Aorta (tissue), 5 donors: ENCODE data around the gene ASXL1. TPM values are rescaled to one million over a fixed set of nuclear protein-coding genes. Genes with fewer than 3 reads are reported as not detected.

Experiments used
- ATAC-seq: fragments of 200-7000 bp; cut with Tn5 transposase; one replicate; pipeline ENCODE4 v1.9.1; 2022; ENCODE audit warnings: moderate library complexity; ENCODE audit not compliant: low FRiP score
- DNase-seq, 2 donors: peaks; one replicate each; pipeline ENCODE4 v3.0.0-alpha.2; 2020
- H3K27ac ChIP-seq, 2 donors: one replicate each; pipeline ENCODE4 v1.5.1; 2013; ENCODE audit warnings: low read length in 2 of 2, mild to moderate bottlenecking in 2 of 2, moderate library complexity in 2 of 2, control low read depth in 1 of 2, inconsistent platforms in 1 of 2, low read depth in 1 of 2
- H3K27me3 ChIP-seq, 2 donors: one replicate each; pipeline ENCODE4 v1.6.1; 2013; ENCODE audit warnings: control low read depth in 1 of 2, low read length in 1 of 2, mild to moderate bottlenecking in 1 of 2, moderate library complexity in 1 of 2; ENCODE audit not compliant: insufficient read depth in 2 of 2, control insufficient read depth in 1 of 2
- H3K36me3 ChIP-seq, 2 donors: one replicate each; pipeline ENCODE4 v1.6.1; 2013; ENCODE audit warnings: control low read depth in 1 of 2, low read length in 1 of 2, mild to moderate bottlenecking in 1 of 2; ENCODE audit not compliant: insufficient read depth in 2 of 2, control insufficient read depth in 1 of 2
- H3K4me1 ChIP-seq, 2 donors: one replicate each; pipeline ENCODE4 v1.6.1; 2013; ENCODE audit warnings: low read length in 2 of 2, control low read depth in 1 of 2, mild to moderate bottlenecking in 1 of 2, moderate library complexity in 1 of 2; ENCODE audit not compliant: insufficient read depth in 2 of 2, control insufficient read depth in 1 of 2
- H3K4me3 ChIP-seq, 2 donors: one replicate each; pipeline ENCODE4 v1.5.1; 2013; ENCODE audit warnings: low read length in 2 of 2, control low read depth in 1 of 2, mild to moderate bottlenecking in 1 of 2
- H3K9me3 ChIP-seq: one replicate; pipeline ENCODE4 v1.6.1; 2013; ENCODE audit warnings: mild to moderate bottlenecking, low read length; ENCODE audit not compliant: control insufficient read depth
- WGBS, 2 donors: extraction: QIAGEN DNeasy Blood & Tissue Kit; methylation state at CpG; one replicate each; pipeline ENCODE4 v1.1.7; 2013; 5-methylcytosine and 5-hydroxymethylcytosine counted together
- intact Hi-C, 2 donors: fragments of 100-400 bp; cut with DNase I; formaldehyde crosslinking; loops; one replicate each; pipeline versions ENCODE4 v1.14.2 to v1.15.0; 2022
- polyA plus RNA-seq, 2 donors: library from polyadenylated mRNA; stranded (reverse); fragments of 200-250 nt; gene quantifications; one replicate each; pipeline ENCODE4 v1.2.3, GENCODE V29; 2013
- total RNA-seq, 2 donors: library from RNA; stranded (reverse); fragmentation: NEBNext Ultra II Directional; extraction: Animal tissue kit (Norgen Biotek cat#: 25700); gene quantifications; one replicate each; pipeline ENCODE4 v1.2.1, GENCODE V29; 2021
- donor health status: healthy with polysubstance abuse.
- donor health status: Bipolar disorder and iron deficiency.
- donor health status: DM: no; HTN: no; CAD: no.
- donor health status: DM: no; HTN: no; CAD: no.
- donor health status: DM: yes; HTN: yes; CAD: no.

ASXL1 gene
- total and polyA plus RNA-seq, 4 donors, result 18.0 to 102 (median 72.1) TPM

DNA sequence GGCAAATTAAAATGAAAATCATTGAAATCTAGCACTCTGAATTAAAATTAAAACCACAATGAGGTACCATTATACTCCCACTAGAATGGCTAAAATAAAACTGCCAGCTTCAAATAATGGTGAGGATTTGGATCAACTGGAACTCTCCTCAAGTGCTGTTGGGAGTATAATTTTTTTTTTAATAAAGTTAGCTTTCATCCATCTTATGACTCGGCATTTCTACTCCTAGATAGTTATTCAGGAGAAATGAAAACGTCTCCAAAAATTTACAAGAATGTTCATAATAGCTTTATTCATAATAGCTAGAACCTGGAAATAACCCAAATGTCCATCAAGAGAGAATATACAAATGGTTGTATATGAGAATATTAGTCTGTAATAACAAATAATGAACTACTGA, 63.2 kb downstream of the ASXL1 start:
- Histone ChIP-seq H3K4me3 (no peak overlapping the region), H3K4me1 (no peaks in the 10 kb centered on the region), H3K27me3 (no peaks in the 10 kb centered on the region), H3K27ac (no peak overlapping the region), H3K9me3 (no peaks in the 10 kb centered on the region), H3K36me3 (no peaks in the 10 kb centered on the region)
- ATAC-seq (no peak), DNase-seq (no peak)
- intact Hi-C loops, result no loop called here
- 19 to 46% methylated on average over 2 of the region's 2 CpGs for WGBS, 2 donors

DNA sequence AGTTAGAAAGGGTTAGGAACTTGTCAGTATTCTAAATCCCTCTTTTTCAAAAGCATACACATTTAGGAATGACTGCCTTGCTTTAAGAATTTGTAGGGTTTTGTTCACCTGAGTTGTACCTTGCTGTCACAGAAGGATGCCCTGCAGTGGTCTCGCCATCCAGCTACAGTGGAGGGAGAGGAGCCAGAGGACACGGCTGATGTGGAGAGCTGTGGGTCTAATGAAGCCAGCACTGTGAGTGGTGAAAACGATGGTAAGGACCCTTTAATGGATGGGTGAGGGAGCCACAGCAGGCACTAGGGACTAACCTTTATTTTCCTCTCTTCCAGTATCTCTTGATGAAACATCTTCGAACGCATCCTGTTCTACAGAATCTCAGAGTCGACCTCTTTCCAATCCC, 69.9 kb downstream of the ASXL1 start:
- intact Hi-C loops, result no loop called here
- no peak overlapping the region for H3K4me3 ChIP-seq
- H3K27me3 ChIP-seq, result no peaks in the 10 kb centered on the region
- peaks cover 9 to 12% of the 10 kb centered on the region in 2 donors for H3K36me3 ChIP-seq
- 92 to 93% methylated on average over 6 of the region's 6 CpGs for WGBS, 2 donors
- no peaks in the 10 kb centered on the region for H3K9me3 ChIP-seq
- no peak for ATAC-seq
- H3K27ac ChIP-seq, result no peak overlapping the region
- H3K4me1 ChIP-seq, result no peaks in the 10 kb centered on the region
- no peak for DNase-seq

DNA sequence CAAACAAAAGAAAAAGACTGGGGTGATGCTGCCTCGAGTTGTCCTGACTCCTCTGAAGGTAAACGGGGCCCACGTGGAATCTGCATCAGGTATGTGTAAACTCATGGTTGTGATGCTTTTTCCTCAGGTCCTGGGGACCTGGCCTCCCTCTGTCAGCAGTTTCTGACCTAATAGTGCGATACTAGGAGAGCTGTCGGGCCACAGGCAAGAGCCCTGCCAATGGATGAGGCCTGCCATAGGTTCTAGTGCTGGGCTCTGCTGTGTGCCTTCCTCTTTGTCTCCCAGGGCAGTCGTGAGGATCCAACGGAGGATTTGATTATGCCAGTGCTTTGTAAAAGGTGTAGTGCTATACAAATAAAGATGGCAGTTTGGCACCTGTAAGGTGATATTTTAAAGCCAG, 71.2 kb downstream of the ASXL1 start:
- ATAC-seq, result no peak
- intact Hi-C loops, result no loop called here
- WGBS, 2 donors, result 89 to 91% methylated on average over 7 of the region's 7 CpGs
- Histone ChIP-seq H3K9me3 (no peaks in the 10 kb centered on the region), H3K36me3 (peaks cover 11 to 12% of the 10 kb centered on the region in 2 donors), H3K27ac (no peak overlapping the region), H3K4me3 (no peak overlapping the region), H3K27me3 (no peaks in the 10 kb centered on the region), H3K4me1 (no peaks in the 10 kb centered on the region)
- no peak for DNase-seq

GRCh38 chr20:32429745-32430360, 71.7 kb downstream of the ASXL1 start:
- DNase-seq, result no peak
- H3K4me3 ChIP-seq, result no peak overlapping the region
- no peak overlapping the region for H3K27ac ChIP-seq
- ATAC-seq, result no peak
- H3K4me1 ChIP-seq, result no peaks in the 10 kb centered on the region
- H3K27me3 ChIP-seq, result no peaks in the 10 kb centered on the region
- no peaks in the 10 kb centered on the region for H3K9me3 ChIP-seq
- H3K36me3 ChIP-seq, result peaks cover 11 to 12% of the 10 kb centered on the region in 2 donors
- WGBS, 2 donors, result 92 to 94% methylated on average over 16 of the region's 16 CpGs
- intact Hi-C loops, result no loop called here

- ATAC-seq (no peak), DNase-seq (no peak)
- Histone ChIP-seq H3K27ac (no peak overlapping the region), H3K36me3 (peaks cover 19 to 24% of the 10 kb centered on the region in 2 donors), H3K4me3 (no peak overlapping the region), H3K27me3 (no peaks in the 10 kb centered on the region), H3K4me1 (no peaks in the 10 kb centered on the region), H3K9me3 (no peaks in the 10 kb centered on the region)
- intact Hi-C loops, result no loop called here
- WGBS, 2 donors, result 94 to 95% methylated on average over 12 of the region's 12 CpGs
Measured at GRCh38 chr20:32431457-32431856, 73.3 kb downstream of the ASXL1 start.

GRCh38 chr20:32432277-32432676, 74.1 kb downstream of the ASXL1 start:
- Histone ChIP-seq H3K27me3 (no peaks in the 10 kb centered on the region), H3K36me3 (peaks cover 21 to 29% of the 10 kb centered on the region in 2 donors), H3K4me3 (no peak overlapping the region), H3K4me1 (no peaks in the 10 kb centered on the region), H3K9me3 (no peaks in the 10 kb centered on the region), H3K27ac (no peak overlapping the region)
- intact Hi-C loops, result no loop called here
- ATAC-seq, result no peak
- no peak for DNase-seq
- WGBS, 2 donors, result 53 to 62% methylated on average over 2 of the region's 2 CpGs

DNA sequence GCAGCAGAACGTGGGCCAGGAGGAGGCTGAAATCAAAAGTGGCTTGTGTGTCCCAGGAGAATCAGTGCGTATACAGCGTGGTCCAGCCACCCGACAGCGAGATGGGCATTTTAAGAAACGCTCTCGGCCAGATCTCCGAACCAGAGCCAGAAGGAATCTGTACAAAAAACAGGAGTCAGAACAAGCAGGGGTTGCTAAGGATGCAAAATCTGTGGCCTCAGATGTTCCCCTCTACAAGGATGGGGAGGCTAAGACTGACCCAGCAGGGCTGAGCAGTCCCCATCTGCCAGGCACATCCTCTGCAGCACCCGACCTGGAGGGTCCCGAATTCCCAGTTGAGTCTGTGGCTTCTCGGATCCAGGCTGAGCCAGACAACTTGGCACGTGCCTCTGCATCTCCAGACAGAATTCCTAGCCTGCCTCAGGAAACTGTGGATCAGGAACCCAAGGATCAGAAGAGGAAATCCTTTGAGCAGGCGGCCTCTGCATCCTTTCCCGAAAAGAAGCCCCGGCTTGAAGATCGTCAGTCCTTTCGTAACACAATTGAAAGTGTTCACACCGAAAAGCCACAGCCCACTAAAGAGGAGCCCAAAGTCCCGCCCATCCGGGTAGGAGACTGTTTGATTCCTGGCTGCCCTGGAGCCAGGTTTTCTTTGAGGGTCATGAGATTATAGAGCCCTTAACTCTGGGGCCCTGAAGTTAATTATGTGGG, 75.3 kb downstream of the ASXL1 start:
- ATAC-seq, result peak; percentile 36
- Histone ChIP-seq H3K27ac (no peak overlapping the region), H3K9me3 (no peaks in the 10 kb centered on the region), H3K4me3 (no peak overlapping the region), H3K27me3 (no peaks in the 10 kb centered on the region), H3K36me3 (peaks cover 25 to 31% of the 10 kb centered on the region in 2 donors), H3K4me1 (no peaks in the 10 kb centered on the region)
- intact Hi-C loops, result no loop called here
- 51 to 53% methylated on average over 20 of the region's 20 CpGs for WGBS, 2 donors
- no peak for DNase-seq

DNA sequence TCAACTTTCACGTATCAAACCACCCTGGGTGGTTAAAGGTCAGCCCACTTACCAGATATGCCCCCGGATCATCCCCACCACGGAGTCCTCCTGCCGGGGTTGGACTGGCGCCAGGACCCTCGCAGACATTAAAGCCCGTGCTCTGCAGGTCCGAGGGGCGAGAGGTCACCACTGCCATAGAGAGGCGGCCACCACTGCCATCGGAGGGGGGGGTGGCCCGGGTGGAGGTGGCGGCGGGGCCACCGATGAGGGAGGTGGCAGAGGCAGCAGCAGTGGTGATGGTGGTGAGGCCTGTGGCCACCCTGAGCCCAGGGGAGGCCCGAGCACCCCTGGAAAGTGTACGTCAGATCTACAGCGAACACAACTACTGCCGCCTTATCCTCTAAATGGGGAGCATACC, 76.3 kb downstream of the ASXL1 start:
- WGBS, 2 donors, result 90 to 91% methylated on average over 19 of the region's 19 CpGs
- ATAC-seq, result no peak
- intact Hi-C loops, result no loop called here
- no peak overlapping the region for H3K4me3 ChIP-seq
- no peaks in the 10 kb centered on the region for H3K9me3 ChIP-seq
- no peak overlapping the region for H3K27ac ChIP-seq
- DNase-seq, result no peak
- peaks cover 21 to 29% of the 10 kb centered on the region in 2 donors for H3K36me3 ChIP-seq
- no peaks in the 10 kb centered on the region for H3K4me1 ChIP-seq
- H3K27me3 ChIP-seq, result no peaks in the 10 kb centered on the region

GRCh38 chr20:32435449-32436107, 77.4 kb downstream of the ASXL1 start:
- Histone ChIP-seq H3K27me3 (no peaks in the 10 kb centered on the region), H3K36me3 (peaks cover 17 to 24% of the 10 kb centered on the region in 2 donors), H3K9me3 (no peaks in the 10 kb centered on the region), H3K4me3 (no peak overlapping the region), H3K4me1 (no peaks in the 10 kb centered on the region), H3K27ac (no peak overlapping the region)
- DNase-seq, result no peak
- 95 to 96% methylated on average over 12 of the region's 12 CpGs for WGBS, 2 donors
- intact Hi-C loops, result no loop called here
- no peak for ATAC-seq
